AG04450 (cell line): ENCODE measurements around the gene PVALEF. TPM values are rescaled to one million over a fixed set of nuclear protein-coding genes. Genes with fewer than 3 reads are reported as not detected.

Experiments
- CTCF ChIA-PET: fragments of 300-600, 350-600 bp; formaldehyde crosslinking; extraction: SDS; loops from one replicate; lab custom pipeline; 2022; ENCODE audit warnings: antibody characterized with exemption, inconsistent platforms; lab: Charles Lee
- POLR2A ChIA-PET: fragments of 350-600 bp; formaldehyde crosslinking; extraction: SDS; loops from one replicate; lab custom pipeline; 2021; ENCODE audit warnings: antibody characterized with exemption, inconsistent platforms; lab: Yijun Ruan, JAX
- DNase-seq: peaks from one replicate; pipeline ENCODE4 v3.0.0-alpha.2; 2011; ENCODE audit warnings: low read depth, low spot score
- H3K27ac ChIP-seq: one replicate; pipeline ENCODE4 v1.5.1; 2012; ENCODE audit warnings: low read depth, low read length, control low read depth
- H3K27me3 ChIP-seq: one replicate; pipeline ENCODE4 v1.6.0; 2012; ENCODE audit warnings: low read length; ENCODE audit not compliant: control insufficient read depth, insufficient read depth
- H3K4me3 ChIP-seq: 2 replicates; pipeline ENCODE4 v1.5.1; 2011; ENCODE audit warnings: mild to moderate bottlenecking, low read depth, low read length, control low read depth
- H3K9me3 ChIP-seq: 2 replicates; pipeline ENCODE4 v1.5.1; 2012; ENCODE audit warnings: low read length; ENCODE audit not compliant: control insufficient read depth, insufficient read depth
- CTCF ChIP-seq: IDR thresholded peaks from 2 replicates; pipeline ENCODE4 v1.5.1; 2011; ENCODE audit warnings: low read depth, low read length, control low read depth, inconsistent platforms
- polyA plus RNA-seq: library from polyadenylated mRNA; depleted of rRNA; stranded (reverse); fragments of >200 nt; gene quantifications from 2 replicates; pipeline ENCODE4 v1.2.3, GENCODE V29; 2011

PVALEF gene
- polyA plus RNA-seq, 1 experiment: not detected

GRCh38 chr17:81166033-81166492 lies 756 bp downstream of the PVALEF start, which contains the start of gene AATK:
TSS of gene AATK (minus strand) at chr17:81166221. CDS start at chr17:81165992, 229 bp downstream.
- Histone ChIP-seq H3K27me3 (peaks cover 46% of the 10 kb centered on the region), H3K4me3 (peak within 1 kb of the TSS; percentile 4; the same call in 1 of the 2 replicates), H3K27ac (no peak within 1 kb of the TSS), H3K9me3 (no peaks in the 10 kb centered on the region; the same call in 1 of the 2 replicates)
- ChIA-PET CTCF (no interaction called here), POLR2A (no interaction called here)
- TF ChIP-seq CTCF: no peak
- no peak for DNase-seq

DNA sequence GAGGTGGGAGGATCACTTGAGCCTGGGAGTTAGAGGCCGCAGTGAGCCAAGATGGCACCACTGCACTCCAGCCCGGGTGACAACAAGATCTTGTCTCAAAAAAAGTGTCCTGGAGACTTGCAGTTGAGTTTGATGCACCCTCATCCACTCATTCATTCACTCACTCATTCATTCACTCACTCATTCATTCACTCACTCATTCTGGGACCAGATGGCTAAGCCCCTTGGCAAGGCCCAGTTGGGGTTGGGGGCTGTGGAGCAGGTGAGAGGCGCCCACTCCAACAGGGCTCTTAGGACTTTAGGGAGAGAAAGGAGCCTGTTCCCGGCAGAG lies 1.9 kb downstream of the PVALEF start:
- CTCF ChIA-PET: no interaction called here
- H3K4me3 ChIP-seq: no peak overlapping the region
- peaks cover 46% of the 10 kb centered on the region for H3K27me3 ChIP-seq
- H3K9me3 ChIP-seq: no peaks in the 10 kb centered on the region; the same call in 1 of the 2 replicates
- DNase-seq: no peak
- TF ChIP-seq CTCF: no peak
- POLR2A ChIA-PET: no interaction called here
- H3K27ac ChIP-seq: no peak overlapping the region

- H3K4me3 ChIP-seq: no peak overlapping the region
- CTCF ChIA-PET: no interaction called here
- POLR2A ChIA-PET: no interaction called here
Observed at GRCh38 chr17:81167638-81168037, 2.3 kb downstream of the PVALEF start.

GRCh38 chr17:81169870-81170309 lies 4.6 kb downstream of the PVALEF start:
- no peak for DNase-seq
- Histone ChIP-seq H3K27me3 (peaks cover 36% of the 10 kb centered on the region), H3K27ac (no peak overlapping the region), H3K9me3 (no peaks in the 10 kb centered on the region; the same call in 1 of the 2 replicates), H3K4me3 (no peak overlapping the region)
- no peak for TF ChIP-seq CTCF
- CTCF ChIA-PET: no interaction called here
- POLR2A ChIA-PET: no interaction called here

More at GRCh38 chr17:81167638-81168037, 2.3 kb downstream of the PVALEF start:
- H3K27ac ChIP-seq: no peak overlapping the region
- peaks cover 46% of the 10 kb centered on the region for H3K27me3 ChIP-seq
- TF ChIP-seq CTCF: no peak
- DNase-seq: no peak
- H3K9me3 ChIP-seq: no peaks in the 10 kb centered on the region; the same call in 1 of the 2 replicates

DNA sequence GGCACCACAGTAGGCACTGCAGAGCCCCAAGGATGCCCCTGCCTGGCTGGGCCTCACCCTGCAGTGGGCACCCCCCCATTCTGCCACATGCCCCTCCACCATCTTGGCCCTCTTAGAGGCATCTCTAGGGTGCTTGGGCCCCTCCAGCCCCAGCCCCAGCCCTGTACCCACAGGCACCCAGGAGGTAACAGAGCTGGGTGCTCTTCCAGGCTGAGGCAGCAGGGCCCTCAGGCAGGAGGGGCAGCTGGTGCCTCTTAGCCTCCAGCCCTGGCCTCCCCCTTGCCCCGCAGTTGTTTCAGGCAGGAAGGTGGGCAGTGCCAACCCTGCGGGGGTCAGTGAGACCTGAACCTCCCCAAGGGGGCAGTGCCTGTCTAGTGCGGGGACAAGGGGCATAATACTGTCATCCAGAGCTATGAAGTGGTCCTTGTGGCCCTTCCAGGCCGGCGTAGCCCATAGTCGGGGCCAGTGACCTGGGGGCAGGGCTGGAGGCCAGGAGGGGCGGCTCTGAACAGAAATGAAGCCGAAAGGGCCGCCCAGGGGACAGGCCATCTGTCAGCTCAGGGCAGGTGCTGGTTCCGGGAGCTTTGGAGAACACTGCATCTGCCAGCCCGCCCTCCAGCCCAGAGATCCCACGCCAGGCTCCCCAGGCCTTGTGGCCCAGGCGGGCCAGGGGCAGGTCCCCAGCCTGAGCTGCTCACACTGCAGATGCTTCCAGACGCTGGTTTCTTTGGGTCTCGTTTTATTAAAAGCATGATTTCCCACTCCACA lies 5.6 kb downstream of the PVALEF start:
- H3K4me3 ChIP-seq: no peak overlapping the region
- POLR2A ChIA-PET: no interaction called here
- CTCF ChIA-PET: no interaction called here
- H3K9me3 ChIP-seq: no peaks in the 10 kb centered on the region; the same call in 1 of the 2 replicates
- TF ChIP-seq CTCF: no peak
- no peak for DNase-seq
- no peak overlapping the region for H3K27ac ChIP-seq
- peaks cover 31% of the 10 kb centered on the region for H3K27me3 ChIP-seq
